SK-N-SH treated with all-trans-retinoic acid at 6 μM for 48 hours (cell line): Measurements from ENCODE around the gene ZNF214.
"Not testable (repeated sequence)": the region's sequence is repeated elsewhere in the genome, so short reads cannot be mapped to it uniquely, and the experiment has no call there.

Experiments used
- ATAC-seq: fragments of 200-7000 bp; cut with Tn5 transposase; 3 replicates; pipeline ENCODE4 v1.9.1; 2020; ENCODE audit warnings: mild to moderate bottlenecking, moderate library complexity
- ARNTL ChIP-seq: fragments of 450-650 bp; formaldehyde crosslinking; IDR thresholded peaks from 2 replicates; pipeline ENCODE4 v1.5.0; 2020; ENCODE audit warnings: low read depth, mild to moderate bottlenecking, moderate library complexity, borderline replicate concordance
- BACH2 ChIP-seq: fragments of 250-450 bp; sonication (Bioruptor Pico); IDR thresholded peaks from 2 replicates; pipeline ENCODE4 v1.9.0; 2021; ENCODE audit warnings: mild to moderate bottlenecking, borderline replicate concordance
- CSDC2 ChIP-seq: fragments of 250-450 bp; sonication (Bioruptor Pico); IDR thresholded peaks from 2 replicates; pipeline ENCODE4 v1.5.0; 2020; ENCODE audit warnings: mild to moderate bottlenecking, moderate library complexity
- ESRRG ChIP-seq: fragments of 250-450 bp; sonication (Bioruptor Pico); IDR thresholded peaks from 2 replicates; pipeline ENCODE4 v1.6.1; 2021; ENCODE audit warnings: mild to moderate bottlenecking
- GLIS3 ChIP-seq: fragments of 250-450 bp; sonication (Bioruptor Pico); IDR thresholded peaks from 2 replicates; pipeline ENCODE4 v1.5.0; 2020; ENCODE audit warnings: mild to moderate bottlenecking, moderate library complexity
- ISL1 ChIP-seq: fragments of 250-450 bp; sonication (Bioruptor Pico); IDR thresholded peaks from 2 replicates; pipeline ENCODE4 v2.1.2; 2022; ENCODE audit warnings: mild to moderate bottlenecking, moderate library complexity
- OSR1 ChIP-seq: fragments of 250-450 bp; sonication (Bioruptor Pico); IDR thresholded peaks from 2 replicates; pipeline ENCODE4 v1.8.0; 2022; ENCODE audit warnings: moderate library complexity, mild to moderate bottlenecking, inconsistent platforms
- PPARA ChIP-seq: fragments of 250-450 bp; sonication (Bioruptor Pico); IDR thresholded peaks from 2 replicates; pipeline ENCODE4 v1.5.0; 2020; ENCODE audit warnings: mild to moderate bottlenecking, borderline replicate concordance
- RARB ChIP-seq: fragments of 250-450 bp; sonication (Bioruptor Pico); IDR thresholded peaks from 2 replicates; pipeline ENCODE4 v1.8.0; 2021; ENCODE audit warnings: mild to moderate bottlenecking, moderate library complexity
- SNAI2 ChIP-seq: fragments of 250-450 bp; sonication (Bioruptor Pico); IDR thresholded peaks from 2 replicates; pipeline ENCODE4 v1.5.0; 2020; ENCODE audit warnings: mild to moderate bottlenecking, moderate library complexity
- TOX ChIP-seq: fragments of 250-450 bp; sonication (Bioruptor Pico); IDR thresholded peaks from 2 replicates; pipeline ENCODE4 v1.8.0; 2021; ENCODE audit warnings: mild to moderate bottlenecking, moderate library complexity, borderline replicate concordance
- ZFP3 ChIP-seq: fragments of 250-450 bp; sonication (Bioruptor Pico); IDR thresholded peaks from 2 replicates; pipeline ENCODE4 v1.5.0; 2020; ENCODE audit warnings: mild to moderate bottlenecking, moderate library complexity
- ZFP30 ChIP-seq: fragments of 450-650 bp; formaldehyde crosslinking; IDR thresholded peaks from 2 replicates; pipeline ENCODE4 v1.5.0; 2022; ENCODE audit warnings: mild to moderate bottlenecking, moderate library complexity
- ZNF565 ChIP-seq: fragments of 450-650 bp; formaldehyde crosslinking; conservative IDR thresholded peaks from 2 replicates; pipeline ENCODE4 v1.5.0; 2020; ENCODE audit warnings: low read depth, mild to moderate bottlenecking, moderate library complexity
- ZNF70 ChIP-seq: fragments of 450-650 bp; formaldehyde crosslinking; IDR thresholded peaks from 2 replicates; pipeline ENCODE4 v1.5.0; 2020; ENCODE audit warnings: mild to moderate bottlenecking, moderate library complexity
- TF ChIP-seq, protein P1 (sequence below): fragments of 250-450 bp; sonication (Bioruptor Pico); IDR thresholded peaks from 2 replicates; pipeline ENCODE4 v1.5.1; 2020; ENCODE audit warnings: low read depth, mild to moderate bottlenecking, moderate library complexity
- TF ChIP-seq, protein P2 (sequence below): fragments of 250-450 bp; sonication (Bioruptor Pico); IDR thresholded peaks from 2 replicates; pipeline ENCODE4 v1.8.0; 2020; ENCODE audit warnings: mild to moderate bottlenecking, moderate library complexity, borderline replicate concordance
- TF ChIP-seq, protein P3 (sequence below): fragments of 250-450 bp; sonication (Bioruptor Pico); IDR thresholded peaks from 2 replicates; pipeline ENCODE4 v1.8.0; 2021; ENCODE audit warnings: low read depth, mild to moderate bottlenecking, moderate library complexity, borderline replicate concordance
- TF ChIP-seq, protein P4 (sequence below): fragments of 250-450 bp; sonication (Bioruptor Pico); IDR thresholded peaks from 2 replicates; pipeline ENCODE4 v1.5.1; 2021; ENCODE audit warnings: mild to moderate bottlenecking, moderate library complexity
- TF ChIP-seq, protein P5 (sequence below): fragments of 250-450 bp; sonication (Bioruptor Pico); IDR thresholded peaks from 2 replicates; pipeline ENCODE4 v1.5.0; 2020; ENCODE audit warnings: mild to moderate bottlenecking, moderate library complexity

Gene ZNF214

DNA sequence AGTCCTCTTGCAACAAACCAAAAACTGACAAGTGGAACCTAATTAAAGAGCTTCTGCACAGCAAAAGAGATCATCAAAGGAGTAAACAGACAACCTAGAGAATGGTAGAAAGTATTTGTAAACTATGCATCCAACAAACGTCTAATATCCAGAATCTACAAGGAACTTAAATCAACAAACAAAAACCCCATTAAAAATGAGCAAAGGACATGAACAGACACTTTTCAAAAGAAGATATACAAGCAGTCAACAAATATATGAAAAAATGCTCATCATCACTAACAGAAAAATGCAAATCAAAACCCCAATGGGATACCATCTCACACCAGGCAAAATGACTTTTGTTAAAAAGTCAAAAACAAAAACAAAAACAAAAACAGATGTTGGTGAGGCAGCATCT is 33.7 kb downstream of the ZNF214 start:
- TF ChIP-seq ZNF70 (CRISPR knock-in tag) (no peak), CSDC2 (no peak), ZFP30 (CRISPR knock-in tag) (no peak)

DNA sequence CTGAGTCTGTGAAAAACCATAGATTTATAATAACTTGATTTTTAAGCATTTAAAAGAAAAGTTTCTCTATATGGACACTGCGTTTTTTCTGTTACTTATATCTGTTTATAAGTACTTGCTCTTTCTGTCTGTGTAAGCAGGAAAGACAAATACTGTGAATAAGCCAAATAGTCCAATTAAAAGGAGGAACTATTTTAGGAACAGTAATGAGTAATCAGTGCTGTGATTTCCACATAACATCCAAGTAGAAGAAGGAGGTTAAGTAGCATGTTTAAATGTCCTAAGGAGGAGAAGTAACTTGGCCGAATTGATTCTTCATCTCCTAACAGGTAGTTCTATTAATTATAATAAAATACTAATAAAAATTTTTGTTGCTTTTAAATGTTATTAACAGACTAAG is 40.8 kb downstream of the ZNF214 start:
- TF ChIP-seq RARB (no peak), GLIS3 (CRISPR knock-in tag) (no peak), TOX (CRISPR knock-in tag) (no peak), ZFP3 (CRISPR knock-in tag) (no peak), ESRRG (no peak), ZNF70 (CRISPR knock-in tag) (no peak), OSR1 (CRISPR knock-in tag) (no peak), PPARA (CRISPR knock-in tag) (no peak), ARNTL (CRISPR knock-in tag) (no peak)
- TF ChIP-seq, protein P1, sequence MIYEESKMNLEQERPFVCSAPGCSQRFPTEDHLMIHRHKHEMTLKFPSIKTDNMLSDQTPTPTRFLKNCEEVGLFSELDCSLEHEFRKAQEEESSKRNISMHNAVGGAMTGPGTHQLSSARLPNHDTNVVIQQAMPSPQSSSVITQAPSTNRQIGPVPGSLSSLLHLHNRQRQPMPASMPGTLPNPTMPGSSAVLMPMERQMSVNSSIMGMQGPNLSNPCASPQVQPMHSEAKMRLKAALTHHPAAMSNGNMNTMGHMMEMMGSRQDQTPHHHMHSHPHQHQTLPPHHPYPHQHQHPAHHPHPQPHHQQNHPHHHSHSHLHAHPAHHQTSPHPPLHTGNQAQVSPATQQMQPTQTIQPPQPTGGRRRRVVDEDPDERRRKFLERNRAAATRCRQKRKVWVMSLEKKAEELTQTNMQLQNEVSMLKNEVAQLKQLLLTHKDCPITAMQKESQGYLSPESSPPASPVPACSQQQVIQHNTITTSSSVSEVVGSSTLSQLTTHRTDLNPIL, result no peak
- TF ChIP-seq, protein P2, sequence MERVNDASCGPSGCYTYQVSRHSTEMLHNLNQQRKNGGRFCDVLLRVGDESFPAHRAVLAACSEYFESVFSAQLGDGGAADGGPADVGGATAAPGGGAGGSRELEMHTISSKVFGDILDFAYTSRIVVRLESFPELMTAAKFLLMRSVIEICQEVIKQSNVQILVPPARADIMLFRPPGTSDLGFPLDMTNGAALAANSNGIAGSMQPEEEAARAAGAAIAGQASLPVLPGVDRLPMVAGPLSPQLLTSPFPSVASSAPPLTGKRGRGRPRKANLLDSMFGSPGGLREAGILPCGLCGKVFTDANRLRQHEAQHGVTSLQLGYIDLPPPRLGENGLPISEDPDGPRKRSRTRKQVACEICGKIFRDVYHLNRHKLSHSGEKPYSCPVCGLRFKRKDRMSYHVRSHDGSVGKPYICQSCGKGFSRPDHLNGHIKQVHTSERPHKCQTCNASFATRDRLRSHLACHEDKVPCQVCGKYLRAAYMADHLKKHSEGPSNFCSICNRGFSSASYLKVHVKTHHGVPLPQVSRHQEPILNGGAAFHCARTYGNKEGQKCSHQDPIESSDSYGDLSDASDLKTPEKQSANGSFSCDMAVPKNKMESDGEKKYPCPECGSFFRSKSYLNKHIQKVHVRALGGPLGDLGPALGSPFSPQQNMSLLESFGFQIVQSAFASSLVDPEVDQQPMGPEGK (CRISPR knock-in tag), result no peak
- TF ChIP-seq, protein P3, sequence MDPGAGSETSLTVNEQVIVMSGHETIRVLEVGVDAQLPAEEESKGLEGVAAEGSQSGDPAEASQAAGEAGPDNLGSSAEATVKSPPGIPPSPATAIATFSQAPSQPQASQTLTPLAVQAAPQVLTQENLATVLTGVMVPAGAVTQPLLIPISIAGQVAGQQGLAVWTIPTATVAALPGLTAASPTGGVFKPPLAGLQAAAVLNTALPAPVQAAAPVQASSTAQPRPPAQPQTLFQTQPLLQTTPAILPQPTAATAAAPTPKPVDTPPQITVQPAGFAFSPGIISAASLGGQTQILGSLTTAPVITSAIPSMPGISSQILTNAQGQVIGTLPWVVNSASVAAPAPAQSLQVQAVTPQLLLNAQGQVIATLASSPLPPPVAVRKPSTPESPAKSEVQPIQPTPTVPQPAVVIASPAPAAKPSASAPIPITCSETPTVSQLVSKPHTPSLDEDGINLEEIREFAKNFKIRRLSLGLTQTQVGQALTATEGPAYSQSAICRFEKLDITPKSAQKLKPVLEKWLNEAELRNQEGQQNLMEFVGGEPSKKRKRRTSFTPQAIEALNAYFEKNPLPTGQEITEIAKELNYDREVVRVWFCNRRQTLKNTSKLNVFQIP, result no peak
- TF ChIP-seq, protein P4, sequence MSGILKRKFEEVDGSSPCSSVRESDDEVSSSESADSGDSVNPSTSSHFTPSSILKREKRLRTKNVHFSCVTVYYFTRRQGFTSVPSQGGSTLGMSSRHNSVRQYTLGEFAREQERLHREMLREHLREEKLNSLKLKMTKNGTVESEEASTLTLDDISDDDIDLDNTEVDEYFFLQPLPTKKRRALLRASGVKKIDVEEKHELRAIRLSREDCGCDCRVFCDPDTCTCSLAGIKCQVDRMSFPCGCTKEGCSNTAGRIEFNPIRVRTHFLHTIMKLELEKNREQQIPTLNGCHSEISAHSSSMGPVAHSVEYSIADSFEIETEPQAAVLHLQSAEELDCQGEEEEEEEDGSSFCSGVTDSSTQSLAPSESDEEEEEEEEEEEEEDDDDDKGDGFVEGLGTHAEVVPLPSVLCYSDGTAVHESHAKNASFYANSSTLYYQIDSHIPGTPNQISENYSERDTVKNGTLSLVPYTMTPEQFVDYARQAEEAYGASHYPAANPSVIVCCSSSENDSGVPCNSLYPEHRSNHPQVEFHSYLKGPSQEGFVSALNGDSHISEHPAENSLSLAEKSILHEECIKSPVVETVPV (CRISPR knock-in tag), result no peak
- TF ChIP-seq, protein P5, sequence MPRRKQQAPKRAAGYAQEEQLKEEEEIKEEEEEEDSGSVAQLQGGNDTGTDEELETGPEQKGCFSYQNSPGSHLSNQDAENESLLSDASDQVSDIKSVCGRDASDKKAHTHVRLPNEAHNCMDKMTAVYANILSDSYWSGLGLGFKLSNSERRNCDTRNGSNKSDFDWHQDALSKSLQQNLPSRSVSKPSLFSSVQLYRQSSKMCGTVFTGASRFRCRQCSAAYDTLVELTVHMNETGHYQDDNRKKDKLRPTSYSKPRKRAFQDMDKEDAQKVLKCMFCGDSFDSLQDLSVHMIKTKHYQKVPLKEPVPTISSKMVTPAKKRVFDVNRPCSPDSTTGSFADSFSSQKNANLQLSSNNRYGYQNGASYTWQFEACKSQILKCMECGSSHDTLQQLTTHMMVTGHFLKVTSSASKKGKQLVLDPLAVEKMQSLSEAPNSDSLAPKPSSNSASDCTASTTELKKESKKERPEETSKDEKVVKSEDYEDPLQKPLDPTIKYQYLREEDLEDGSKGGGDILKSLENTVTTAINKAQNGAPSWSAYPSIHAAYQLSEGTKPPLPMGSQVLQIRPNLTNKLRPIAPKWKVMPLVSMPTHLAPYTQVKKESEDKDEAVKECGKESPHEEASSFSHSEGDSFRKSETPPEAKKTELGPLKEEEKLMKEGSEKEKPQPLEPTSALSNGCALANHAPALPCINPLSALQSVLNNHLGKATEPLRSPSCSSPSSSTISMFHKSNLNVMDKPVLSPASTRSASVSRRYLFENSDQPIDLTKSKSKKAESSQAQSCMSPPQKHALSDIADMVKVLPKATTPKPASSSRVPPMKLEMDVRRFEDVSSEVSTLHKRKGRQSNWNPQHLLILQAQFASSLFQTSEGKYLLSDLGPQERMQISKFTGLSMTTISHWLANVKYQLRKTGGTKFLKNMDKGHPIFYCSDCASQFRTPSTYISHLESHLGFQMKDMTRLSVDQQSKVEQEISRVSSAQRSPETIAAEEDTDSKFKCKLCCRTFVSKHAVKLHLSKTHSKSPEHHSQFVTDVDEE (CRISPR knock-in tag), result no peak
- ATAC-seq, result no peak

More for the DNA sequence above, 33.7 kb downstream of the ZNF214 start:
- ATAC-seq, result no peak

DNA sequence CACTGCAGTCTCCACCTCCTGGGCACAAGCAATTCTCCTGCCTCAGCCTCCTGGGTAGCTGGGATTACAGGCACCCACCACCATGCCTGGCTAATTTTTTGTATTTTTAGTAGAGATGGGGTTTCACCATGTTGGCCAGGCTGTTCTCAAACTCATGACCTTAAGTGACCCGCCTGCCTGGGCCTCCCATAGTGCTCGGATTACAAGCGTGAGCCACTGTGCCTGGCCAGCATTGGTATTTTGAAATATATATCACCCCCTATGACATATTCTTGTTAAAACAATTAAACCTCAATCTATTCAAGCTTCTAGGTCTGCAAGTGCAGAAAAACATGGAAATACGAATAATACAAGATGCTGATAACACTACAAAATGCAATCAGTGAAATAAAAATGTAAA is 50.3 kb downstream of the ZNF214 start:
- ATAC-seq, result not testable (repeated sequence)

DNA sequence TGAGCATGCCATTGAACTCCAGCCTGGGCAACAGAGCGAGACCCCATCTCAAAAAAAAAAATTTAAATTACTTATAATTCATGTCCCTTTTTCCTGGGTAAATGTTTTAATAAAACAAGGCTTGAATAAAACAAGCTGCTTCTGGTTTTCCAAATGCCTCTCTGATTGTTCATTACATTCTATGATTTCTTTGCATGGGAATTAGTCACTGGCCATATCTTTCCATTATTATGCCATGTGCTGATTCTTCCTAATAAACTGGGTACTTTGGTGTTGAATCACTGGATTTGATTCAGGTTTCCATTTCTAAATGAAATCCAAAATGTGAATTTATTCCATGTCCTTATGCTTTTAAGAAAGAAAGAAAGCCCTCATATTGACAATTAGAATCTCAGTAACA is 51.3 kb downstream of the ZNF214 start:
- no peak for ATAC-seq
- TF ChIP-seq ZNF70 (CRISPR knock-in tag) (no peak), SNAI2 (CRISPR knock-in tag) (no peak), CSDC2 (no peak), BACH2 (CRISPR knock-in tag) (no peak), PPARA (CRISPR knock-in tag) (no peak), ZFP3 (CRISPR knock-in tag) (no peak), ISL1 (CRISPR knock-in tag) (no peak), TOX (CRISPR knock-in tag) (no peak), ARNTL (CRISPR knock-in tag) (no peak), ZFP30 (CRISPR knock-in tag) (no peak), ZNF565 (CRISPR knock-in tag) (no peak), OSR1 (CRISPR knock-in tag) (no peak)
- TF ChIP-seq, protein P2 (CRISPR knock-in tag), result no peak
- TF ChIP-seq, protein P5 (CRISPR knock-in tag), result no peak
- TF ChIP-seq, protein P3, result no peak
